Measurements from ENCODE around the gene MEF2A.

GRCh38 chr15:99673111-99673510 lies 107.3 kb downstream of the MEF2A start:
- TF ChIP-seq PREB (CRISPR knock-in tag; IDR thresholded peaks at IDR 0.05; ENCODE audit: borderline replicate concordance) (no peak), JUN (CRISPR knock-in tag; IDR thresholded peaks at IDR 0.05) (no peak), CTCF (IDR thresholded peaks at IDR 0.05) (no peak), E2F1 (CRISPR knock-in tag; IDR thresholded peaks at IDR 0.05) (no peak), RELA (CRISPR knock-in tag; IDR thresholded peaks at IDR 0.05; ENCODE audit: borderline replicate concordance) (no peak)
